ENCODE results near the gene ADGRD1.

DNA sequence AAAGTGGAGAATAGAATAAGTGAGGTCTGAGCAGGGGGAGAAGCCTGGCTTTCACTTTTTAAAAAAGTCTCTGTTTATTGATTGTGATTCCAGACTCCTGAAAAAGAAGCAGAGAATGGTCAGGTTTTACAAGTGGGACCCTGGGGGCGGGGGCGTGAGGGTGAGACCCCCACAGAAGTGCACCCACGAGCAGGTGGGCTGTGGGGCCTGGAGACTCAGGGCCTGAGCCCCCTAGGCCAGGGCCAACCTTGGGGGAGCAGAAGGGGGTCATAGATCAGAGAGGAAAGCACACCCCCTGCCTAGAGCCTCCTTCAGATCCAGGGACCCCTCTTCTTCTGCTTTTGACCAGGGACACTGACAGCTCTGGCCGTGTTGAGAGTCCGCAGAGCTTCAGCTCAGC lies 180.3 kb downstream of the ADGRD1 start:
- TF ChIP-seq CTCF (IDR thresholded peaks at IDR 0.05; ENCODE audit: borderline replicate concordance, extremely low read depth, low read length, poor library complexity, severe bottlenecking) (no peak), EZH2 (IDR thresholded peaks at IDR 0.05; ENCODE audit: borderline replicate concordance, low read depth, low read length, severe bottlenecking) (no peak)

Data from DND-41 (cell line).